CD8-positive, alpha-beta memory T cell (primary cell): ENCODE data around the gene IL18R1. TPM values are rescaled to one million over a fixed set of nuclear protein-coding genes. Genes with fewer than 3 reads are reported as not detected.

Experiments used
- CTCF ChIA-PET: fragments of 350-600 bp; sonication (Branson Sonifier 250); formaldehyde crosslinking; loops from one replicate; lab custom pipeline; 2021; ENCODE audit warnings: antibody characterized with exemption; lab: Charles Lee
- POLR2A ChIA-PET: fragments of 350-600 bp; sonication (Branson Sonifier 250); formaldehyde crosslinking; loops from one replicate; lab custom pipeline; 2021; ENCODE audit warnings: antibody characterized with exemption; lab: Charles Lee
- DNase-seq, 5 donors: peaks; one replicate each; pipeline versions ENCODE4 v3.0.0 to v3.0.0-alpha.2; 2020 to 2022; ENCODE audit warnings: mixed read lengths in 1 of 5
- H3K27ac ChIP-seq: one replicate; pipeline ENCODE4 v1.7.0; 2013; ENCODE audit warnings: low read depth, mild to moderate bottlenecking, low read length, moderate library complexity
- H3K27me3 ChIP-seq: 2 replicates; pipeline ENCODE4 v1.7.0; 2013; ENCODE audit warnings: low read length, mild to moderate bottlenecking; ENCODE audit not compliant: insufficient read depth, poor library complexity, severe bottlenecking
- H3K36me3 ChIP-seq: 2 replicates; pipeline ENCODE4 v1.7.0; 2013; ENCODE audit warnings: mild to moderate bottlenecking, low read length, moderate library complexity; ENCODE audit not compliant: insufficient read depth
- H3K4me1 ChIP-seq: 2 replicates; pipeline ENCODE4 v1.7.0; 2013; ENCODE audit warnings: mild to moderate bottlenecking, low read length, moderate library complexity; ENCODE audit not compliant: insufficient read depth
- H3K4me3 ChIP-seq: 2 replicates; pipeline ENCODE4 v1.7.0; 2013; ENCODE audit warnings: mild to moderate bottlenecking, low read length
- H3K9me3 ChIP-seq: 2 replicates; pipeline ENCODE4 v1.7.0; 2013; ENCODE audit warnings: mild to moderate bottlenecking, low read length
- H3K27ac Mint-ChIP-seq, 8 donors: one replicate each; pipeline ENCODE4 v1.8.0; 2020 to 2021; ENCODE audit warnings: mixed read lengths in 8 of 8, mild to moderate bottlenecking in 6 of 8, inconsistent platforms in 3 of 8, moderate library complexity in 3 of 8
- H3K27me3 Mint-ChIP-seq, 2 donors: one replicate each; pipeline ENCODE4 v1.8.0; 2020 to 2021; ENCODE audit warnings: mixed read lengths in 2 of 2, mild to moderate bottlenecking in 1 of 2, moderate library complexity in 1 of 2
- H3K36me3 Mint-ChIP-seq, 3 donors: one replicate each; pipeline ENCODE4 v1.8.0; 2020 to 2021; ENCODE audit warnings: mixed read lengths in 3 of 3, inconsistent platforms in 1 of 3, mild to moderate bottlenecking in 1 of 3
- H3K4me1 Mint-ChIP-seq, 3 donors: one replicate each; pipeline ENCODE4 v1.8.0; 2020 to 2021; ENCODE audit warnings: mixed read lengths in 3 of 3, inconsistent platforms in 1 of 3, mild to moderate bottlenecking in 1 of 3
- H3K4me3 Mint-ChIP-seq, 7 donors: one replicate each; pipeline ENCODE4 v1.8.0; 2020 to 2021; ENCODE audit warnings: mixed read lengths in 7 of 7, mild to moderate bottlenecking in 6 of 7, moderate library complexity in 4 of 7, inconsistent platforms in 2 of 7
- H3K9me3 Mint-ChIP-seq, 5 donors: one replicate each; pipeline ENCODE4 v1.8.0; 2020 to 2022; ENCODE audit warnings: mixed read lengths in 5 of 5, mild to moderate bottlenecking in 3 of 5, moderate library complexity in 2 of 5, inconsistent platforms in 1 of 5
- polyA plus RNA-seq: library from polyadenylated mRNA; unstranded; fragments of 300-500 nt; fragmentation: Illumina TruSeq; gene quantifications from one replicate; pipeline ENCODE4 v1.2.3, GENCODE V29; 2021
- total RNA-seq, 2 experiments: library from RNA; stranded (reverse); gene quantifications; one replicate each; pipeline ENCODE4 v1.2.3, GENCODE V29; 2021

The IL18R1 gene
- total and polyA plus RNA-seq, 3 experiments from 2014 or later = 17.6 to 20.6 (median 17.9) TPM

DNA sequence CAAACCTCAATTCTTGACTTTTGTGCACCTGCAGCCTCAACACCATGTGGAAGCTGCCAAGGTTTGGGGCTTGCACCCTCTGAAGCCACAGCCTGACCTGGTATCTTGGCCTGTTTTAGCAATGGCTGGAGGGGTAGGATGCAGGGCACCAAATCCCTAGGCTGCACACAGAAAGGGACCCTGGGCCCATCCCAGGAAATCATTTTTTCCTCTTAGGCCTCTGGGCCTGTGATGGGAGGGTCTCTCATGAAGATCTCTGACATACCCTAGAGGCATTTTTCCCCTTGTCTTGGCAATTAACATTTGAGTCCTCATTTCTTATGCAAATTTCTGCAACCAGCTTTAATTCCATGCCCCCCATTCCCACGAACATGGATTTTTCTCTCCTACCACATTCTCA is 10.2 kb downstream of the IL18R1 start:
- Histone ChIP-seq H3K27ac (no peak overlapping the region), H3K4me3 (no peak overlapping the region), H3K9me3 (peaks cover 10% of the 10 kb centered on the region), H3K4me1 (peaks cover 38% of the 10 kb centered on the region), H3K27me3 (no peaks in the 10 kb centered on the region), H3K36me3 (no peaks in the 10 kb centered on the region)
- Mint-ChIP-seq H3K27me3 (no peaks in the 10 kb centered on the region), H3K4me3 (peak overlapping the region in 2 of 7 donors; percentile 24 to 78), H3K4me1 (peaks cover 69 to 75% (median 73%) of the 10 kb centered on the region in 3 donors), H3K36me3 (peaks cover 19 to 40% (median 40%) of the 10 kb centered on the region in 3 donors), H3K9me3 (peaks cover 0 to 22% (median 17%) of the 10 kb centered on the region in 5 donors), H3K27ac (peak overlapping the region in 6 of 8 donors; percentile 11 to 98 (median 93))
- POLR2A ChIA-PET = interaction anchor here (0.6 to 0.8 kb wide), 2 partner anchors 10 to 152 kb away, joined by 3 read pairs; no protein-coding TSS in a partner anchor
- CTCF ChIA-PET = interaction anchor here (0.8 to 0.9 kb wide), 2 partner anchors 10 to 125 kb away, joined by 3 read pairs; partner anchors contain the start of gene IL18R1
- DNase-seq = no peak

GRCh38 chr2:102366406-102367112 is 11.0 kb downstream of the IL18R1 start:
- Histone ChIP-seq H3K4me1 (peaks cover 38% of the 10 kb centered on the region), H3K9me3 (peaks cover 10% of the 10 kb centered on the region), H3K27ac (no peak overlapping the region), H3K4me3 (peak overlapping the region; percentile 26), H3K27me3 (no peaks in the 10 kb centered on the region), H3K36me3 (no peaks in the 10 kb centered on the region)
- H3K27me3 Mint-ChIP-seq = no peaks in the 10 kb centered on the region
- H3K4me1 Mint-ChIP-seq = peaks cover 67 to 69% (median 68%) of the 10 kb centered on the region in 3 donors
- H3K4me3 Mint-ChIP-seq = peak overlapping the region; percentile 66 to 86 (median 78)
- H3K27ac Mint-ChIP-seq = peak overlapping the region; percentile 78 to 98 (median 90)
- H3K9me3 Mint-ChIP-seq = peaks cover 0 to 22% (median 17%) of the 10 kb centered on the region in 5 donors
- DNase-seq = peak in 2 of 5 donors; percentile 38 to 53
- ChIA-PET POLR2A (interaction anchor here (0.6 kb wide), 2 partner anchors 13 to 153 kb away, joined by 3 read pairs; no protein-coding TSS in a partner anchor), CTCF (interaction anchor here (0.8 to 2.4 kb wide), 5 partner anchors 10 to 360 kb away, joined by 3 to 12 read pairs (median 3); partner anchors contain the start of gene IL18R1)
- H3K36me3 Mint-ChIP-seq = peaks cover 19 to 42% (median 40%) of the 10 kb centered on the region in 3 donors

GRCh38 chr2:102367331-102367971 is 11.9 kb downstream of the IL18R1 start:
- peaks cover 10% of the 10 kb centered on the region for H3K9me3 ChIP-seq
- peak in 3 of 5 donors; percentile 15 to 82 (median 78) for DNase-seq
- Mint-ChIP-seq H3K9me3 (peaks cover 0 to 22% (median 17%) of the 10 kb centered on the region in 5 donors), H3K36me3 (peaks cover 15 to 43% (median 36%) of the 10 kb centered on the region in 3 donors), H3K27ac (peak overlapping the region; percentile 80 to 98 (median 90)), H3K27me3 (no peaks in the 10 kb centered on the region), H3K4me3 (peak overlapping the region; percentile 66 to 86 (median 78)), H3K4me1 (peaks cover 63 to 64% (median 64%) of the 10 kb centered on the region in 3 donors)
- H3K27ac ChIP-seq = no peak overlapping the region
- POLR2A ChIA-PET = interaction anchor here (0.6 kb wide), 2 partner anchors 14 to 56 kb away, joined by 3 read pairs; partner anchors contain the start of gene IL18RAP
- H3K4me3 ChIP-seq = peak overlapping the region; percentile 26
- H3K27me3 ChIP-seq = no peaks in the 10 kb centered on the region
- no peaks in the 10 kb centered on the region for H3K36me3 ChIP-seq
- peaks cover 38% of the 10 kb centered on the region for H3K4me1 ChIP-seq
- CTCF ChIA-PET = interaction anchor here (0.8 to 2.4 kb wide), 3 partner anchors 11 to 361 kb away, joined by 3 to 12 read pairs (median 4); partner anchors contain the start of gene IL18R1

GRCh38 chr2:102368461-102369109 is 13.0 kb downstream of the IL18R1 start:
- H3K4me1 ChIP-seq = peaks cover 38% of the 10 kb centered on the region
- ChIA-PET POLR2A (no interaction called here), CTCF (interaction anchor here (2.4 kb wide), 1 partner anchor 12 kb away, joined by 12 read pairs; the partner anchor contains the start of gene IL18R1)
- Mint-ChIP-seq H3K9me3 (peaks cover 0 to 22% (median 17%) of the 10 kb centered on the region in 5 donors), H3K4me3 (peak overlapping the region; percentile 54 to 86 (median 77)), H3K27me3 (no peaks in the 10 kb centered on the region), H3K27ac (peak overlapping the region; percentile 62 to 98 (median 88)), H3K4me1 (peaks cover 61 to 64% (median 64%) of the 10 kb centered on the region in 3 donors), H3K36me3 (peaks cover 12 to 38% (median 32%) of the 10 kb centered on the region in 3 donors)
- H3K4me3 ChIP-seq = peak overlapping the region; percentile 21
- no peaks in the 10 kb centered on the region for H3K27me3 ChIP-seq
- DNase-seq = peak in 2 of 5 donors; percentile 33 to 50
- peaks cover 10% of the 10 kb centered on the region for H3K9me3 ChIP-seq
- H3K36me3 ChIP-seq = no peaks in the 10 kb centered on the region
- H3K27ac ChIP-seq = no peak overlapping the region

GRCh38 chr2:102369866-102370265 is 14.3 kb downstream of the IL18R1 start:
- H3K27ac Mint-ChIP-seq = peak overlapping the region in 6 of 8 donors; percentile 20 to 89 (median 76)
- peaks cover 10 to 34% (median 21%) of the 10 kb centered on the region in 3 donors for H3K36me3 Mint-ChIP-seq
- H3K9me3 ChIP-seq = peaks cover 10% of the 10 kb centered on the region
- DNase-seq = no peak
- H3K4me3 Mint-ChIP-seq = peak overlapping the region in 3 of 7 donors; percentile 27 to 79 (median 29)
- H3K27me3 ChIP-seq = no peaks in the 10 kb centered on the region
- peaks cover 0 to 18% (median 14%) of the 10 kb centered on the region in 5 donors for H3K9me3 Mint-ChIP-seq
- H3K4me1 Mint-ChIP-seq = peaks cover 55 to 60% (median 57%) of the 10 kb centered on the region in 3 donors
- ChIA-PET CTCF (interaction anchor here (1.1 kb wide), 1 partner anchor 14 kb away, joined by 4 read pairs; the partner anchor contains the start of gene IL18R1), POLR2A (no interaction called here)
- no peak overlapping the region for H3K4me3 ChIP-seq
- H3K27me3 Mint-ChIP-seq = no peaks in the 10 kb centered on the region
- no peak overlapping the region for H3K27ac ChIP-seq
- peaks cover 38% of the 10 kb centered on the region for H3K4me1 ChIP-seq
- no peaks in the 10 kb centered on the region for H3K36me3 ChIP-seq

DNA sequence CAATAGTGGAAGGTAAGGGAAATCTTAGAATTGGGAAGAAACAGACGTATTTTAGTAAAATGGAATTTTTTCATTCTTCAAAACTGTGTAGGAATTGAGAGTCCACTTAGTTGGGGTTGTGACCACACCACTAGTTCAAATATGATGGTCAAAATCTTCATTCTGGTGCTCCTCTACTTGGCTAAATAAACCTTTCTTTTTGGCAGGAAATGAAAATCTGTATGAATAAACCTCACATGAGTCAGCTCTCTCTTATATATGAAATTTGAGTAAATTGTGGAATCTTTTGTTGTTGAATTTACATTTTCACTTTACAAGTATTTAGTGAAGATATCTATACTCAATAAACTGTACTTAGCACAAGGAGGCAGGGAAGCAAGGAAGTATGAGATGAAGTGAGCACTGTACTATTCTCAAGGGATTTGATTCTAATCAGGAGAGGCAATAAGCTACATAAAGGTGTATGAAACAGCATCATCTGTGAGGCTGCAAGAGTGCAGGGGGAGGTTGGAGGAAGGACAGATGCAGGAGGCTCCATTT is 20.5 kb downstream of the IL18R1 start:
- no peaks in the 10 kb centered on the region for H3K4me1 ChIP-seq
- Mint-ChIP-seq H3K9me3 (peaks cover 0 to 3% (median 0%) of the 10 kb centered on the region in 5 donors), H3K27ac (no peak overlapping the region), H3K4me1 (peaks cover 3 to 10% (median 4%) of the 10 kb centered on the region in 3 donors), H3K4me3 (peak overlapping the region in 1 of 7 donors; percentile 45), H3K27me3 (peaks cover 0 to 2% of the 10 kb centered on the region in 2 donors), H3K36me3 (peaks cover 22 to 59% (median 27%) of the 10 kb centered on the region in 3 donors)
- no peak overlapping the region for H3K27ac ChIP-seq
- DNase-seq = no peak
- no peak overlapping the region for H3K4me3 ChIP-seq
- H3K27me3 ChIP-seq = no peaks in the 10 kb centered on the region
- H3K36me3 ChIP-seq = no peaks in the 10 kb centered on the region
- ChIA-PET CTCF (interaction anchor here (0.7 kb wide), 1 partner anchor 67 kb away, joined by 3 read pairs; no protein-coding TSS in a partner anchor), POLR2A (no interaction called here)
- H3K9me3 ChIP-seq = no peaks in the 10 kb centered on the region

DNA sequence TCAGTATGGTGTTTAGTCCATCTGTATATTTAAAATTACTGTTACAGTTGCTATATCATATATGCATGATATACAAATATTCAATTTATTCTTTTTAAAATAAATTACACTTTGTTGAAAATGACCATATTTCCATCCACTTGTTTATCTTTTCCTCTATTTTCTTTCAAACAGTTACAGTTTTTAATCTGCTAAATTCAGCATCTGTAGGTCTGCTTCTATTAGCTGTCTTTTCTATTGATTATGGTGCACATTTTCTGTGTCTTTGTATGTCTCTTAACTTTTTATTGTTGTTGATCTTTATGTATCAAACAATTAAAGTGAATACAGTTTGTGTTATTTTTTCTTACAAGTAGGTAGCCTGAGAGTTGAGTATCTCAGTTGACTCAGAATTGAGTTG is 28.1 kb downstream of the IL18R1 start:
- no peak overlapping the region for H3K4me3 ChIP-seq
- Mint-ChIP-seq H3K4me3 (no peak overlapping the region), H3K36me3 (peaks cover 32 to 73% (median 35%) of the 10 kb centered on the region in 3 donors), H3K27me3 (peaks cover 0 to 2% of the 10 kb centered on the region in 2 donors), H3K4me1 (peaks cover 0 to 3% (median 0%) of the 10 kb centered on the region in 3 donors), H3K9me3 (peaks cover 11 to 26% (median 22%) of the 10 kb centered on the region in 5 donors), H3K27ac (no peak overlapping the region)
- no peaks in the 10 kb centered on the region for H3K27me3 ChIP-seq
- POLR2A ChIA-PET = no interaction called here
- H3K36me3 ChIP-seq = no peaks in the 10 kb centered on the region
- no peaks in the 10 kb centered on the region for H3K4me1 ChIP-seq
- H3K27ac ChIP-seq = no peak overlapping the region
- H3K9me3 ChIP-seq = peaks cover 6% of the 10 kb centered on the region
- CTCF ChIA-PET = no interaction called here
- DNase-seq = no peak
